Gastroesophageal sphincter (tissue), 4 donors: Measurements from ENCODE around the gene ARNT2. TPM values are rescaled to one million over a fixed set of nuclear protein-coding genes. Genes with fewer than 3 reads are reported as not detected.

Experiments
- ATAC-seq: fragments of 150-250 bp; one replicate; pipeline ENCODE4 v1.9.1; 2016; ENCODE audit warnings: mild to moderate bottlenecking, moderate library complexity
- H3K27ac ChIP-seq, 4 donors: fragments of 200-600 bp; sonication (generic) in 3 of 4; 1 replicate in 3 of 4; 2 replicates in 1 of 4; pipeline ENCODE4 v1.5.1; 2016 to 2019
- H3K27me3 ChIP-seq: fragments of 200-600 bp; sonication (generic); one replicate; pipeline ENCODE4 v1.5.1; 2019
- H3K36me3 ChIP-seq, 2 donors: fragments of 200-600 bp; sonication (generic); one replicate each; pipeline ENCODE4 v1.5.1; 2019; ENCODE audit warnings: control low read depth in 1 of 2
- H3K4me1 ChIP-seq, 3 donors: fragments of 200-600 bp; sonication (generic); 1 replicate in 2 of 3; 2 replicates in 1 of 3; pipeline ENCODE4 v1.5.1; 2016 to 2019; ENCODE audit warnings: control low read depth in 2 of 3
- H3K4me3 ChIP-seq, 2 donors: fragments of 200-600 bp; sonication (generic); one replicate each; pipeline ENCODE4 v1.5.1; 2019; ENCODE audit warnings: mild to moderate bottlenecking in 1 of 2, moderate library complexity in 1 of 2
- H3K9me3 ChIP-seq, 3 donors: fragments of 200-600 bp; sonication (generic); one replicate each; pipeline ENCODE4 v1.5.1; 2017 to 2019; ENCODE audit warnings: control low read depth in 2 of 3
- EP300 ChIP-seq: sonication (generic); formaldehyde crosslinking; IDR thresholded peaks from one replicate; pipeline ENCODE4 v1.6.1; 2017; ENCODE audit warnings: antibody characterized with exemption, mild to moderate bottlenecking
- POLR2A ChIP-seq, 2 donors: fragments of 450-650 bp; IDR thresholded peaks; one replicate each; pipeline ENCODE4 v1.6.1; 2017; ENCODE audit warnings: antibody characterized with exemption in 2 of 2, mild to moderate bottlenecking in 2 of 2, moderate library complexity in 1 of 2
- POLR2AphosphoS5 ChIP-seq: sonication (generic); formaldehyde crosslinking; IDR thresholded peaks from one replicate; pipeline ENCODE4 v1.6.1; 2017; ENCODE audit warnings: antibody characterized with exemption
- WGBS, 2 donors: methylation state at CpG; one replicate each; pipeline ENCODE4 v1.1.5; 2018; ENCODE audit warnings: low coverage in 1 of 2; 5-methylcytosine and 5-hydroxymethylcytosine counted together
- total RNA-seq, 4 donors: library from RNA; depleted of rRNA; stranded (reverse); fragments of >200 nt; gene quantifications; one replicate each; pipeline ENCODE4 v1.1.0, GENCODE V29; 2016
- TF ChIP-seq, protein P1 (sequence below), 4 experiments: fragments of 200-600 bp in 2 of 4; fragments of 450-650 bp in 2 of 4; sonication (generic) in 1 of 4; IDR thresholded peaks; one replicate each; pipeline ENCODE4 v1.5.1; 2017 to 2019; ENCODE audit warnings: antibody characterized with exemption in 4 of 4, mild to moderate bottlenecking in 2 of 4, moderate library complexity in 2 of 4

ARNT2 gene
- total RNA-seq, 4 donors from 2014 or later, result 6.7 to 11.6 (median 9.4) TPM

DNA sequence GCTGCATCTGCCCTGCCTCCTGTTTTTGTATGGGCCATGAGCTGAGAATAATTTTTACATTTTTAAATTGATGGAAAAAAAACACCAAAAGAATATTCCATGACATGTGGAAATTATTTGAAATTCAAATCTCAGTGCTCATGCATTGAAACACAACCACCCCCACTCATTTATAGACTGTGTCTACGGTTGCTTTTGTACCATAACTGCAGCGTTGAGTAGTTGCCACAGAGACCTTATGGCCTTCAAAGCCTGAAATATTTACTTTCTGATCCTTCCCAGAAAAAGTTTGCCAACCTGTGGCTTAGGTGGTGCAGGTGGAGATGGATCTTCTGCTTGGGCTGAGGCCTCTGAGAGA lies 28.1 kb downstream of the ARNT2 start:
- ATAC-seq, result no peak
- no peak overlapping the region for H3K4me3 ChIP-seq
- 94 to 96% methylated on average over 2 of the region's 2 CpGs for WGBS, 2 donors
- H3K9me3 ChIP-seq, result no peaks in the 10 kb centered on the region
- no peak overlapping the region for H3K27ac ChIP-seq
- no peak for TF ChIP-seq POLR2A (IDR thresholded peaks at IDR 0.05)
- TF ChIP-seq POLR2AphosphoS5, result no peak
- TF ChIP-seq, protein P1, sequence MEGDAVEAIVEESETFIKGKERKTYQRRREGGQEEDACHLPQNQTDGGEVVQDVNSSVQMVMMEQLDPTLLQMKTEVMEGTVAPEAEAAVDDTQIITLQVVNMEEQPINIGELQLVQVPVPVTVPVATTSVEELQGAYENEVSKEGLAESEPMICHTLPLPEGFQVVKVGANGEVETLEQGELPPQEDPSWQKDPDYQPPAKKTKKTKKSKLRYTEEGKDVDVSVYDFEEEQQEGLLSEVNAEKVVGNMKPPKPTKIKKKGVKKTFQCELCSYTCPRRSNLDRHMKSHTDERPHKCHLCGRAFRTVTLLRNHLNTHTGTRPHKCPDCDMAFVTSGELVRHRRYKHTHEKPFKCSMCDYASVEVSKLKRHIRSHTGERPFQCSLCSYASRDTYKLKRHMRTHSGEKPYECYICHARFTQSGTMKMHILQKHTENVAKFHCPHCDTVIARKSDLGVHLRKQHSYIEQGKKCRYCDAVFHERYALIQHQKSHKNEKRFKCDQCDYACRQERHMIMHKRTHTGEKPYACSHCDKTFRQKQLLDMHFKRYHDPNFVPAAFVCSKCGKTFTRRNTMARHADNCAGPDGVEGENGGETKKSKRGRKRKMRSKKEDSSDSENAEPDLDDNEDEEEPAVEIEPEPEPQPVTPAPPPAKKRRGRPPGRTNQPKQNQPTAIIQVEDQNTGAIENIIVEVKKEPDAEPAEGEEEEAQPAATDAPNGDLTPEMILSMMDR (IDR thresholded peaks at IDR 0.05), result no peak
- no peak for TF ChIP-seq EP300
- H3K36me3 ChIP-seq, result no peaks in the 10 kb centered on the region
- no peaks in the 10 kb centered on the region for H3K27me3 ChIP-seq
- no peaks in the 10 kb centered on the region for H3K4me1 ChIP-seq

DNA sequence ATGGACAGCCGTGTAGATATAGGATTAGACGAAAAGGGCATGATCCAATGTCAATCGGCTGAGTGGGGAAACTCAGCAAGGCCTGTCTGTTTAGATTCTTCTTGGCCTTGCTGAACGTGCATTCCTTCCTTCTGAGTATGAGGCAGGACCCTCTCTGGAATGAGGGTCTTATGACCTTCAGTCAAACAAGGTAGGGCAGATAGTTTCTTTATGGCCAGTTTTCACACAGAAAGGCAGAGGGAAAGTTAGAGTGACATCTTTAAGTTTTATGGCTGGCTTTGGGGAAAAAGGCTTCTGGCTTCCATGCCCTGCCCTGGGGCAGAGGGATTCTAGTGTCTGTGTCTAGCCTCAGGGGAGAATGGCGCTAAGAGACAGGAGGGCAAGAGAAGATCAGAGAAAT lies 29.7 kb downstream of the ARNT2 start:
- ATAC-seq, result no peak
- WGBS, 2 donors, result 88 to 96% methylated on average over 4 to 5 of the region's 5 CpGs
- H3K4me3 ChIP-seq, result no peak overlapping the region

DNA sequence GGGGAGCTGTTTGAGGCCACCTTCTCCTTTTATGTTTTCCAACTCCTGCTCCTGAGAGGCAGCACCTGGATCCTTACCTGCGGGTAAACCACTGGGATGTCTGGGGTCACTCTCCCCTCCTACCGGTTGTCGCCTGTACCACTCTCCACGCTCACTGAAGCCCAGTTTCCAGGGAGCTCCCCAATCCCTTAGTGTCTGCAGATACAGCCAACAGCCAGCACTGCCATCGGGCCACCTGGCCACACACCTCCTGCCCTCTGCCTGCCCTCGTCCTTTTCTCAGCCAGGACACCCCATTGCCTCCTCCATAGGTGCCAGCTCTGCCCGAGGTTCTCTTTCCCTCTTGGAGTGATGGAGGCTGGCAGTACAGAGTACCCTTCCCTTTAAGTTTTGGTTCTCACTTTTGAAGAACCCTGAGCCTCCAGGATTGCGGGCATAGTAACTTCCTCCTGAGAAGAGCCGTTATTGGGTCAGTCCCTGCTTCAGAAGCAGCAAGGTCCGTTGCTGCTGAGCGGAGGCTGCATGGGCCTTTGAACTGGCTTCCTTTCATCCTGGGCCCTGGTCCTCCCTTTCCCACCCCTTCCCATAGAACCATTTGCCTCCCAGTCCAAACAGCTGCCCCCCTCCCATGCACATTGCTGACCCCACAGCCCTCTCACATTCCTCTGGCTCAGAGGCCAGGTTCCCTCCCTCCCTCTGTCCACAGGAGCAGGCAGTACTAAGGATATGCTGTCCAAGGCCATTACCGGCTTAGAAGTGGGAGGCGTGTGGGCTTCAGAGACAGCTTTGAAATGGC lies 30.9 kb downstream of the ARNT2 start:
- H3K4me3 ChIP-seq, result no peak overlapping the region
- no peak for ATAC-seq
- H3K27ac ChIP-seq, result no peak overlapping the region
- no peaks in the 10 kb centered on the region for H3K9me3 ChIP-seq
- WGBS, 2 donors, result 71 to 80% methylated on average over 4 to 9 of the region's 13 CpGs
- no peaks in the 10 kb centered on the region for H3K27me3 ChIP-seq
- no peaks in the 10 kb centered on the region for H3K36me3 ChIP-seq
- TF ChIP-seq, protein P1 (IDR thresholded peaks at IDR 0.05), result no peak
- TF ChIP-seq EP300, result no peak
- no peak for TF ChIP-seq POLR2A (IDR thresholded peaks at IDR 0.05)
- no peak for TF ChIP-seq POLR2AphosphoS5
- no peaks in the 10 kb centered on the region for H3K4me1 ChIP-seq

More for the DNA sequence above, 29.7 kb downstream of the ARNT2 start:
- no peaks in the 10 kb centered on the region for H3K4me1 ChIP-seq
- no peak for TF ChIP-seq EP300
- H3K27me3 ChIP-seq, result no peaks in the 10 kb centered on the region
- no peak overlapping the region for H3K27ac ChIP-seq
- H3K36me3 ChIP-seq, result no peaks in the 10 kb centered on the region
- H3K9me3 ChIP-seq, result no peaks in the 10 kb centered on the region

DNA sequence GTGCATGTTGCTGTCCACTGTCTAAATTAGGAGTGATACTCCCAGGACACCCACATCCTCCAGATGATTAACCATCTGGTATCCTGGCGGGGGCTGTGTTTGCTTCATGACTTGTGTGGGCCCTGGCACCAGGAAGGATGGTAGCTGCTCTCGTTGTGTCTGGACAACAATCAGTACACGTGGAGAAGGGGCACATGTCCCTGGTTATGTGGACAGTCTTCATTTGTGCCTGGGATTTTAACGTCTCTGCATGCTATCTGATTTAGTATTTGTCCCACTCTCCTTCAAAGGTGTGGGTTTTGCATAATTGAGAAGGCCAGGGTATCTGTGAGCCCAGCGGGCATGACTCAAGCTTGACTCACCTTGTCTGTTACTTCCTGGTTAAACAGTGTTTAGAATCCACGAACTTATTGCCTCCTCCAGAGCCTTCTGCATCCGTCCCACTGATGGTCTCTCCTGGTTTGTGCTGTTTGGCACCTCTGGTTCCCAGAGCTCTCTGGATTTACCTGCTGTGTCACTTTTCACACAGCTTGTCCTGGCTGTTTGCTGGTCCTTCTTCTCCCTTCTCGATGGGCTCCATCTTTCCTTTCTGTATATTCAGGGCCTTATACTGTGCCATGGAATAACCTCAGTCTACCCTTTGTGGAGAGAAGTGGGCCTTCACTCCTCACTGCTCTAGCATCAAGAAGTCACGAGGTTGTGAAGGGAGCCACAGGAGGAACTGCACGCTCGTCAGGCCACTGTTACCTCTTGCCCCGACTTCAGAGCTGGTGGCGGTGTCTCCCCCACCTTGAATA lies 32.5 kb downstream of the ARNT2 start:
- Histone ChIP-seq H3K36me3 (no peaks in the 10 kb centered on the region), H3K9me3 (no peaks in the 10 kb centered on the region), H3K4me3 (no peak overlapping the region), H3K4me1 (no peaks in the 10 kb centered on the region), H3K27ac (no peak overlapping the region), H3K27me3 (no peaks in the 10 kb centered on the region)
- TF ChIP-seq, protein P1 (IDR thresholded peaks at IDR 0.05), result no peak
- TF ChIP-seq POLR2A (IDR thresholded peaks at IDR 0.05) (no peak), POLR2AphosphoS5 (no peak), EP300 (no peak)
- no peak for ATAC-seq
- WGBS, 2 donors, result 84 to 95% methylated on average over 4 to 10 of the region's 13 CpGs

DNA sequence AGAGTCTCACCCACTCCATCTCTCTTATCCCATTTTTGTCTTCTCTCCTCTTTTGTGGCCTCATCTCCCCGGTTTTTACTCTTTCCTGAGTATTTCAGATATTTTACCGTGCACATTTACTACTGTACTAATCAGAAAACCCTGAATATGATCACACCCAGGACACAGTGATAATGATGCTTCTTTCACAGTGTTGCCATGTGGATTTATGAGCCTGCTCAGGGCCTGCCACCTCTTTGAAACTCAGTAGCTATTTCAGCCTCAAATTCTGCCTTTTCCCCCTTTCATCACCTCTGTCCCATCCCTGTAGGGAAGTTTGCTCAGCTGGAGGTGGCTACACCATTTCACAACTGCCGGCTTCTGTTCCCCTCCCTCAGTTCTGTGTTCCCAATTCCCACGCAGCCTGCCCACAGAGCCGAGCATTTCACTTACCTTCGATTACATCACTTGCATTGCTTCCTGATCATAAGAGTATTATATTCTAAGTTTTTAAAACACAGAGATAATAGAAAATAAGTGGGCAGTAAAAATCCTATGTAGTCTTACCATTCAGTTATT lies 33.2 kb downstream of the ARNT2 start:
- Histone ChIP-seq H3K9me3 (no peaks in the 10 kb centered on the region), H3K4me1 (no peaks in the 10 kb centered on the region), H3K36me3 (no peaks in the 10 kb centered on the region), H3K27ac (no peak overlapping the region), H3K27me3 (no peaks in the 10 kb centered on the region), H3K4me3 (no peak overlapping the region)
- WGBS, 2 donors, result 50 to 79% methylated on average over 1 to 6 of the region's 6 CpGs
- TF ChIP-seq EP300, result no peak
- TF ChIP-seq, protein P1 (IDR thresholded peaks at IDR 0.05), result no peak
- no peak for ATAC-seq
